ENCODE measurements around the gene PVR.
"Not testable (repeated sequence)": the region's sequence is repeated elsewhere in the genome, so short reads cannot be mapped to it uniquely, and the experiment has no call there.

The PVR gene

GRCh38 chr19:44709434-44710266, 65.9 kb downstream of the PVR start:
- not testable (repeated sequence) for H3K9me3 Mint-ChIP-seq; H3K4me1 Mint-ChIP-seq (ENCODE audit: low read depth in 2 of 2); DNase-seq; ATAC-seq (replicated peaks); H3K4me3 Mint-ChIP-seq; H3K27ac Mint-ChIP-seq; H3K36me3 Mint-ChIP-seq (ENCODE audit: insufficient read depth)
- H3K27me3 Mint-ChIP-seq = peaks cover 12 to 17% of the 10 kb centered on the region in 2 donors

- no peak for ATAC-seq (replicated peaks)
- H3K27ac Mint-ChIP-seq = no peak overlapping the region
- no peak for DNase-seq
Observed at GRCh38 chr19:44710483-44710882, 66.8 kb downstream of the PVR start.

GRCh38 chr19:44712864-44713515, 69.3 kb downstream of the PVR start:
- peaks cover 9 to 12% of the 10 kb centered on the region in 2 donors for H3K27me3 Mint-ChIP-seq
- H3K4me3 Mint-ChIP-seq = no peak overlapping the region
- no peak overlapping the region for H3K27ac Mint-ChIP-seq
- H3K9me3 Mint-ChIP-seq = peaks cover 2 to 11% of the 10 kb centered on the region in 2 donors
- no peaks in the 10 kb centered on the region for H3K36me3 Mint-ChIP-seq (ENCODE audit: insufficient read depth)
- DNase-seq (no peak), ATAC-seq (replicated peaks) (no peak)
- peaks cover 0 to 6% of the 10 kb centered on the region in 2 donors for H3K4me1 Mint-ChIP-seq (ENCODE audit: low read depth in 2 of 2)

More at GRCh38 chr19:44710483-44710882, 66.8 kb downstream of the PVR start:
- Mint-ChIP-seq H3K27me3 (peaks cover 12 to 13% of the 10 kb centered on the region in 2 donors), H3K9me3 (peaks cover 2 to 8% of the 10 kb centered on the region in 2 donors), H3K4me1 (ENCODE audit: low read depth in 2 of 2) (peaks cover 0 to 6% of the 10 kb centered on the region in 2 donors), H3K4me3 (no peak overlapping the region), H3K36me3 (ENCODE audit: insufficient read depth) (no peaks in the 10 kb centered on the region)
